DOHH2 (cell line): ENCODE data around the gene RPL7L1.
"Not testable (repeated sequence)": the region's sequence is repeated elsewhere in the genome, so short reads cannot be mapped to it uniquely, and the experiment has no call there.

ENCODE experiments used
- H3F3A ChIP-seq: fragments of 200-600 bp; sonication (generic), shearing (Covaris generic); 2 replicates; pipeline ENCODE4 v1.6.0; 2016; ENCODE audit warnings: antibody characterized with exemption, mild to moderate bottlenecking; ENCODE audit not compliant: control insufficient read depth, insufficient read depth
- H3K27ac ChIP-seq: fragments of 200-600 bp; sonication (generic); 2 replicates; pipeline ENCODE4 v1.5.1; 2014; ENCODE audit warnings: low read depth, mild to moderate bottlenecking, low read length, moderate library complexity
- H3K27me3 ChIP-seq: fragments of 200-600 bp; sonication (generic); 2 replicates; pipeline ENCODE4 v1.6.1; 2014; ENCODE audit warnings: mild to moderate bottlenecking, low read length, mixed read lengths; ENCODE audit not compliant: control insufficient read depth
- H3K36me3 ChIP-seq: fragments of 200-600 bp; sonication (generic); 2 replicates; pipeline ENCODE4 v1.6.1; 2014; ENCODE audit warnings: mild to moderate bottlenecking, low read length, moderate library complexity, mixed read lengths; ENCODE audit not compliant: control insufficient read depth
- H3K4me1 ChIP-seq: fragments of 200-600 bp; sonication (generic); 2 replicates; pipeline ENCODE4 v1.6.1; 2014; ENCODE audit warnings: mild to moderate bottlenecking, low read length, mixed read lengths; ENCODE audit not compliant: control insufficient read depth
- H3K4me2 ChIP-seq: fragments of 200-600 bp; sonication (generic); 2 replicates; pipeline ENCODE4 v1.6.0; 2014; ENCODE audit warnings: mild to moderate bottlenecking, low read length, moderate library complexity
- H3K4me3 ChIP-seq: fragments of 200-600 bp; sonication (generic); 2 replicates; pipeline ENCODE4 v1.5.1; 2014; ENCODE audit warnings: mild to moderate bottlenecking, low read length, mixed read lengths
- H3K79me2 ChIP-seq: fragments of 200-600 bp; sonication (generic); 2 replicates; pipeline ENCODE4 v1.6.1; 2014; ENCODE audit warnings: mild to moderate bottlenecking, low read length, mixed read lengths; ENCODE audit not compliant: control insufficient read depth
- H3K9me2 ChIP-seq: fragments of 200-600 bp; sonication (generic); replicated peaks from 2 replicates; pipeline ENCODE4 v1.6.1; 2014; ENCODE audit warnings: mild to moderate bottlenecking, low read length, mixed read lengths; ENCODE audit not compliant: control insufficient read depth
- H3K9me3 ChIP-seq: fragments of 200-600 bp; sonication (generic); 2 replicates; pipeline ENCODE4 v1.6.1; 2014; ENCODE audit warnings: antibody characterized with exemption, low read length, mixed read lengths; ENCODE audit not compliant: control insufficient read depth, insufficient read depth
- H4K20me1 ChIP-seq: fragments of 200-600 bp; sonication (generic); 2 replicates; pipeline ENCODE4 v1.6.0; 2014; ENCODE audit warnings: low read depth, mild to moderate bottlenecking, antibody characterized with exemption, low read length, moderate library complexity; ENCODE audit not compliant: control insufficient read depth, insufficient read depth
- EZH2phosphoT487 ChIP-seq: fragments of 200-600 bp; sonication (generic); IDR thresholded peaks from 2 replicates; pipeline ENCODE4 v1.6.1; 2017; ENCODE audit warnings: borderline replicate concordance, mild to moderate bottlenecking, antibody characterized with exemption, low read length, moderate library complexity, mixed read lengths
- TF ChIP-seq, protein P1 (sequence below): fragments of 200-600 bp; sonication (generic); IDR thresholded peaks from one replicate; pipeline ENCODE4 v1.5.1; 2014; ENCODE audit warnings: antibody characterized with exemption, mild to moderate bottlenecking, low read depth, low read length; ENCODE audit not compliant: poor library complexity, severe bottlenecking

The RPL7L1 gene

DNA sequence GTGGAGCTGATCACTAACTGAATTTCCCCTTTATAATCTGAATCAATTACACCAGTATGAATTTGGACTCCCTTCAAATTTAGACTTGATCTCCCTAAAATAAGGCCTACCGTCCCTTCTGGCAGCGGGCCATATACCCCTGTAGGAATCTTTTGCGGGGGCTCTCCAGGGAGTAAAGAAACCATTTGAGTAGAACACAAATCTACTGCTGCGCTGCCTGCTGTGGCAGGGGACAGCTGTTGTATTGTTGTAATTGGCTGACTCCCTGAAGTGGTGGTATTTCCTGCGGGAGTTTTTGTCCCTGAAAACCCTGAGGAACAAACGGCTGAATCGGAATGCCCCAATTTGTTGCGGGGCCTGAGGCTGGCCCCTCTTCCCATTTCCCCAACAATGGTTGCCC lies 20.5 kb downstream of the RPL7L1 start:
- Histone ChIP-seq H3K36me3 (no peaks in the 10 kb centered on the region), H3K4me1 (peaks cover 15% of the 10 kb centered on the region), H3K79me2 (no peaks in the 10 kb centered on the region), H3K4me3 (no peak overlapping the region), H3K27me3 (peaks cover 5% of the 10 kb centered on the region; the same call in 1 of the 2 replicates), H3F3A (no peaks in the 10 kb centered on the region), H4K20me1 (no peaks in the 10 kb centered on the region), H3K9me2 (no peaks in the 10 kb centered on the region), H3K9me3 (no peaks in the 10 kb centered on the region), H3K4me2 (no peak overlapping the region), H3K27ac (no peak overlapping the region)
- TF ChIP-seq, protein P1, sequence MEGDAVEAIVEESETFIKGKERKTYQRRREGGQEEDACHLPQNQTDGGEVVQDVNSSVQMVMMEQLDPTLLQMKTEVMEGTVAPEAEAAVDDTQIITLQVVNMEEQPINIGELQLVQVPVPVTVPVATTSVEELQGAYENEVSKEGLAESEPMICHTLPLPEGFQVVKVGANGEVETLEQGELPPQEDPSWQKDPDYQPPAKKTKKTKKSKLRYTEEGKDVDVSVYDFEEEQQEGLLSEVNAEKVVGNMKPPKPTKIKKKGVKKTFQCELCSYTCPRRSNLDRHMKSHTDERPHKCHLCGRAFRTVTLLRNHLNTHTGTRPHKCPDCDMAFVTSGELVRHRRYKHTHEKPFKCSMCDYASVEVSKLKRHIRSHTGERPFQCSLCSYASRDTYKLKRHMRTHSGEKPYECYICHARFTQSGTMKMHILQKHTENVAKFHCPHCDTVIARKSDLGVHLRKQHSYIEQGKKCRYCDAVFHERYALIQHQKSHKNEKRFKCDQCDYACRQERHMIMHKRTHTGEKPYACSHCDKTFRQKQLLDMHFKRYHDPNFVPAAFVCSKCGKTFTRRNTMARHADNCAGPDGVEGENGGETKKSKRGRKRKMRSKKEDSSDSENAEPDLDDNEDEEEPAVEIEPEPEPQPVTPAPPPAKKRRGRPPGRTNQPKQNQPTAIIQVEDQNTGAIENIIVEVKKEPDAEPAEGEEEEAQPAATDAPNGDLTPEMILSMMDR: no peak
- no peak for TF ChIP-seq EZH2phosphoT487

DNA sequence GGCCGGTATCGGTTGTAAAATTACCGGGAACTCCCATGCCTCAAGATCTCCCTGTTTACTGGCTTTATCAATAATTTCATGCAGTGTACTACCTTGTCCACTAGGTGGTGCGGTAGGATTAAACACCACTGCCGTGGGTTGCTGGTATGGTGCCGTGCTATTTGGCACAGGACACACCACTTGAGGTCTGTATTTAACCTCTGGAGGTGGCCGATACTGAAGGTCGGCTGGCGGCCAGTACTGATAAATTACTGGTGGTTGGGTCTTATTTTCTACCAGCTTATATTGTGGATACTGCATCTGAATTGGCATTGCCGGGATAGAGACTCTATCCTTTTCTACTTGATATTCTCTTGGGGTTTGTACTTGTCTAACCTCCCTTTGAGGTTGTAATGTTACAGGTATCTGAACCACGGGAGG lies 22.1 kb downstream of the RPL7L1 start:
- Histone ChIP-seq H3K27ac (no peak overlapping the region), H4K20me1 (no peaks in the 10 kb centered on the region), H3K9me3 (no peaks in the 10 kb centered on the region), H3K27me3 (peaks cover 5% of the 10 kb centered on the region; the same call in 1 of the 2 replicates), H3K79me2 (no peaks in the 10 kb centered on the region), H3K36me3 (no peaks in the 10 kb centered on the region), H3K4me2 (peak overlapping the region; percentile 33), H3F3A (no peaks in the 10 kb centered on the region), H3K4me1 (peaks cover 15% of the 10 kb centered on the region), H3K4me3 (no peak overlapping the region), H3K9me2 (no peaks in the 10 kb centered on the region)
- no peak for TF ChIP-seq EZH2phosphoT487
- TF ChIP-seq, protein P1: peak; percentile 84

DNA sequence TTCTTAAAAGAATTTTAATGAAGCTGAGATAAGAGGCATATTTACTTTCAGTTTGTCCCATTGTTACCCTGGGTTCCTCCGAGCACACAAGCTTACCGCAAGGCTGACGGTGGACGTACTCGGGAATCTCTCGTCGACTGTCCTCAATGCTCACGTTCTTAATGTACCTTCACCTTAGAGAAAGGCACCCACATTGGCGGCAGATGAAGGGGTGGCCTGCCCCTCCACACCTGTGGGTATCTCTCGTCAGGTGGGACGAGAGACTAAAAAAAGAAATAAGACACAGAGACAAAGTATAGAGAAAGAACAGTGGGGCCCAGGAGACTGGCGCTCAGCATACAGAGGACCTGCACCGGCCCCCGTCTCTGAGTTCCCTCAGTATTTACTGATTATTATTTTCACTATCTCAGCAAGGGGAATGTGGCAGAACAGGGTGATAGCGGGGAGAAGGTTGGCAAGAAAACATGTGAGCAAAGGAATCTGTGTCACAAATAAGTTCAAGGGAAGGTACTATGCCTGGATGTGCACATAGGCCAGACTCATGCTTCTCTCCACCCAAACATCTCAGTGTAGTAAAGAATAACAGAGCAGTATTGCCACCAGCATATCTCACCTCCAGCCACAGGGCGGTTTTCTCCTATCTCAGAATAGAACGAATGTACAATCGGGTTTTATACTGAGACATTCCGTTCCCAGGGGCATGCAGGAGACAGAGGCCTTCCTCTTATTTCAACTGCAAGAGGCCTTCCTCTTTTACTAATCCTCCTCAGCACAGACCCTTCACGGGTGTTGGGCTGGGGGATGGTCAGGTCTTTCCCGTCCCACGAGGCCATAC lies 23.2 kb downstream of the RPL7L1 start:
- H4K20me1 ChIP-seq, H3K36me3 ChIP-seq, H3F3A ChIP-seq, H3K4me2 ChIP-seq, H3K27me3 ChIP-seq, H3K79me2 ChIP-seq, H3K27ac ChIP-seq, H3K9me3 ChIP-seq, H3K4me3 ChIP-seq, H3K9me2 ChIP-seq: not testable (repeated sequence)
- peaks cover 15% of the 10 kb centered on the region for H3K4me1 ChIP-seq

DNA sequence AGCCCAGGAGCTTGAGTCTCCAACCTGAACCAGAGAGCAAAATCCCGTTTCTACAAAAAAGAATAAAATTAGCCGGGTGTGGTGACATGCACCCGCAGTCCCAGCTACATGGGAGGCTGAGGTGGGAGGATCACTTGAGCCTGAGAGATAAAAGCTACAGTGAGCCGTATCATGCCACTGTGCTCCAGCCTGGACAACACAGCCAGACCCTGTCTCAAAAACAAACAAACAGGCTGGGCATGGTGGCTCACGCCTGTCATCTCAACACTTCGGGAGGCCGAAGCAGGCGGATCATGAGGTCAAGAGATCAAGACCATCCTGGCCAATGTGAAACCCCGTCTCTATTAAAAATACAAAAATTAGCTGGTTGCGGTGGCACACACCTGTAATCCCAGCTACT lies 25.1 kb downstream of the RPL7L1 start:
- H3K79me2 ChIP-seq: no peaks in the 10 kb centered on the region
- H3K9me2 ChIP-seq: no peaks in the 10 kb centered on the region
- H3F3A ChIP-seq: no peaks in the 10 kb centered on the region
- no peak overlapping the region for H3K4me2 ChIP-seq
- no peaks in the 10 kb centered on the region for H3K9me3 ChIP-seq
- no peaks in the 10 kb centered on the region for H3K36me3 ChIP-seq
- peaks cover 12% of the 10 kb centered on the region for H3K4me1 ChIP-seq
- no peak overlapping the region for H3K4me3 ChIP-seq
- H3K27ac ChIP-seq: no peak overlapping the region
- H4K20me1 ChIP-seq: no peaks in the 10 kb centered on the region
- H3K27me3 ChIP-seq: peaks cover 5% of the 10 kb centered on the region; the same call in 1 of the 2 replicates
- TF ChIP-seq, protein P1: no peak
- TF ChIP-seq EZH2phosphoT487: no peak
